Cerebellar nuclear complex (tissue), 1 donor: ENCODE measurements around the gene NPPC.
"Not testable (repeated sequence)": the region's sequence is repeated elsewhere in the genome, so short reads cannot be mapped to it uniquely, and the experiment has no call there.

Experiments
- DNase-seq, 2 experiments: peaks; one replicate each; lab custom pipeline; 2025; lab: John Stamatoyannopoulos, UW

NPPC gene

GRCh38 chr2:231920366-231920765 is 5.8 kb downstream of the NPPC start:
- DNase-seq = no peak

GRCh38 chr2:231919341-231920035 is 6.7 kb downstream of the NPPC start:
- DNase-seq = no peak

GRCh38 chr2:231918501-231919330 is 7.5 kb downstream of the NPPC start:
- DNase-seq = no peak

- no peak for DNase-seq
Measured at GRCh38 chr2:231917280-231918066, 8.7 kb downstream of the NPPC start.

GRCh38 chr2:231914077-231914690 is 12.0 kb downstream of the NPPC start:
- DNase-seq = no peak

- no peak for DNase-seq
Measured at GRCh38 chr2:231911381-231911780, 14.8 kb downstream of the NPPC start.

GRCh38 chr2:231910771-231911170 is 15.4 kb downstream of the NPPC start:
- no peak for DNase-seq

GRCh38 chr2:231910161-231910560 is 16.0 kb downstream of the NPPC start:
- DNase-seq = not testable (repeated sequence)

GRCh38 chr2:231909631-231910030 is 16.6 kb downstream of the NPPC start:
- DNase-seq = no peak

GRCh38 chr2:231908584-231908983 is 17.6 kb downstream of the NPPC start:
- no peak for DNase-seq

- no peak for DNase-seq
Measured at GRCh38 chr2:231907765-231908164, 18.4 kb downstream of the NPPC start.

GRCh38 chr2:231905026-231905425 is 21.2 kb downstream of the NPPC start:
- no peak for DNase-seq

- DNase-seq = no peak
Measured at GRCh38 chr2:231904161-231904611, 22.0 kb downstream of the NPPC start.

GRCh38 chr2:231902598-231902997 is 23.6 kb downstream of the NPPC start:
- no peak for DNase-seq

- no peak for DNase-seq
Measured at GRCh38 chr2:231900972-231901371, 25.2 kb downstream of the NPPC start.

GRCh38 chr2:231900486-231900942 is 25.7 kb downstream of the NPPC start:
- DNase-seq = no peak

- DNase-seq = no peak
Measured at GRCh38 chr2:231894566-231895380, 31.4 kb downstream of the NPPC start.

- no peak for DNase-seq
Measured at GRCh38 chr2:231891514-231891905, 34.7 kb downstream of the NPPC start.

GRCh38 chr2:231890896-231891513 is 35.2 kb downstream of the NPPC start:
- DNase-seq = no peak

GRCh38 chr2:231887756-231888155 is 38.4 kb downstream of the NPPC start:
- no peak for DNase-seq
